Measurements from ENCODE around the gene SLC30A4. TPM values are rescaled to one million over a fixed set of nuclear protein-coding genes. Genes with fewer than 3 reads are reported as not detected.

The SLC30A4 gene
- total RNA-seq, 4 donors from 2014 or later = 8.2 to 13.1 (median 11.2) TPM

DNA sequence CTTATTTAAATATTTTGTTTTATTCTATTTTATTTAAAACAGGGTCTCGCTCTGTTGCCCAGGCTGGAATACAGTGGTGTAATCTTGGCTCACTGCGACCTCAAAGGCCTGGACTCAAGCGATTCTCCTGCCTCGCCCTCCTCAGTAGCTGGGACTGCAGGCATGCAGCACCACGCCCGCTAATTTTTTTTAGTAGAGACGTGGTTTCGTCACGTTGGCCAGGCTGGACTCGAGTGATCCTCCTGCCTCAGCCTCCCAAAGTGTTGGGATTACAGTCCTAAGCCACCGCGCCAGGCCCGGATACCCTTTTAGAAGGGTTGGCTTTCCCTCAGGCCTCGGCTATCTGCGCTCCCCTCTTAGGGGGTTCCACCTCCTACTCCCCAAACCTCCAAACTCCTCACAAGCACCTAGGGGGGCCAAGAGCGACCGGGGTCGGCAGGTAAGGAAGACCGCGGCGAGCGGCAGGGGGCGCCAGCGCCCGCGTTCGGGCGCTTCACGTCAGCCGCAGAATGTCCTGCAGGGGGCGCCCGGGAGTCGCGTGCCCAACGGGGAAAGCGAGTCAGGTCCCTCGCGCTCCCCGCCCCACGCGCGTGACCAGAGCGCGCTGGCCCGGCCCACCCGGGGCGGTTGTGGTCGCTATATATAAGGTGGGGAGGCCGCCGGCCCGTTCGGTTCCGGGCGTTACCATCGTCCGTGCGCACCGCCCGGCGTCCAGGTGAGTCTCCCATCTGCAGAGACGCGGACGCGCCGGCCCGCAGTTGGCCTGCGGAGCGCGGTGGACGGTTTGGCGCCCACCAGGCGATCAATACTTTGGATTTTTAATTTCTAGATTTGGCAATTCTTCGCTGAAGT lies 92.4 kb downstream of the SLC30A4 start:
- Histone ChIP-seq H3K27me3 (no peaks in the 10 kb centered on the region), H3K36me3 (peaks cover 0 to 6% (median 0%) of the 10 kb centered on the region in 3 donors), H3K4me1 (peaks cover 0 to 9% (median 3%) of the 10 kb centered on the region in 4 donors), H3K4me3 (peak overlapping the region; percentile 18 to 50 (median 48)), H3K9me3 (no peaks in the 10 kb centered on the region), H3K27ac (no peak overlapping the region)
- WGBS, 2 donors = 15 to 16% methylated on average over 61 to 72 of the region's 73 CpGs
- TF ChIP-seq POLR2A (IDR thresholded peaks at IDR 0.05) = no peak
- no peak for TF ChIP-seq EP300 (IDR thresholded peaks at IDR 0.05)
- TF ChIP-seq, protein P1, sequence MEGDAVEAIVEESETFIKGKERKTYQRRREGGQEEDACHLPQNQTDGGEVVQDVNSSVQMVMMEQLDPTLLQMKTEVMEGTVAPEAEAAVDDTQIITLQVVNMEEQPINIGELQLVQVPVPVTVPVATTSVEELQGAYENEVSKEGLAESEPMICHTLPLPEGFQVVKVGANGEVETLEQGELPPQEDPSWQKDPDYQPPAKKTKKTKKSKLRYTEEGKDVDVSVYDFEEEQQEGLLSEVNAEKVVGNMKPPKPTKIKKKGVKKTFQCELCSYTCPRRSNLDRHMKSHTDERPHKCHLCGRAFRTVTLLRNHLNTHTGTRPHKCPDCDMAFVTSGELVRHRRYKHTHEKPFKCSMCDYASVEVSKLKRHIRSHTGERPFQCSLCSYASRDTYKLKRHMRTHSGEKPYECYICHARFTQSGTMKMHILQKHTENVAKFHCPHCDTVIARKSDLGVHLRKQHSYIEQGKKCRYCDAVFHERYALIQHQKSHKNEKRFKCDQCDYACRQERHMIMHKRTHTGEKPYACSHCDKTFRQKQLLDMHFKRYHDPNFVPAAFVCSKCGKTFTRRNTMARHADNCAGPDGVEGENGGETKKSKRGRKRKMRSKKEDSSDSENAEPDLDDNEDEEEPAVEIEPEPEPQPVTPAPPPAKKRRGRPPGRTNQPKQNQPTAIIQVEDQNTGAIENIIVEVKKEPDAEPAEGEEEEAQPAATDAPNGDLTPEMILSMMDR (IDR thresholded peaks at IDR 0.05) = peak; percentile 95 to 99 (median 97)
- DNase-seq (ENCODE audit: low spot score in 2 of 2) = peak; percentile 33 to 65

Small RNA genes within 50 kb of the gene (small RNA-seq; reads per million reads assigned to genes)
- not detected for gene DPPA5P2
- gene SNORA41B = not detected

Other genes starting within 250 kb of the SLC30A4 start
- gene GATM, start 144.2 kb downstream of the SLC30A4 start, total RNA-seq = 100 to 1,000 TPM; 334 to 564 (median 451) TPM
- gene BLOC1S6, start 64.6 kb upstream of the SLC30A4 start, total RNA-seq = 10 to 100 TPM; 35.6 to 70.8 (median 52.5) TPM
- gene SQOR, start 112.3 kb upstream of the SLC30A4 start, total RNA-seq = 10 to 100 TPM; 50.4 to 96.1 (median 60.2) TPM

Data from tibial nerve (tissue), 4 donors.